ENCODE results near the gene CENPQ. TPM values are rescaled to one million over a fixed set of nuclear protein-coding genes. Genes with fewer than 3 reads are reported as not detected.
"Not testable (repeated sequence)": the region's sequence is repeated elsewhere in the genome, so short reads cannot be mapped to it uniquely, and the experiment has no call there.

Gene CENPQ
- total and polyA plus RNA-seq, 4 donors = 11.6 to 14.1 (median 13.1) TPM

GRCh38 chr6:49462071-49462470, 1.1 kb upstream of the CENPQ start:
- H3K9me3 ChIP-seq (ENCODE audit: control insufficient read depth, insufficient read depth, low read length) = no peaks in the 10 kb centered on the region
- H3K27ac ChIP-seq (ENCODE audit: low read depth, low read length) = no peak overlapping the region
- no peaks in the 10 kb centered on the region for H3K36me3 ChIP-seq (ENCODE audit: control insufficient read depth, insufficient read depth, low read length)
- peak overlapping the region; percentile 95 for H3K4me3 ChIP-seq (ENCODE audit: low read depth, low read length)
- WGBS (ENCODE audit: insufficient coverage) = 100% methylated on average over 1 of the region's 3 CpGs
- H3K27me3 ChIP-seq (ENCODE audit: control insufficient read depth, insufficient read depth, low read length) = no peaks in the 10 kb centered on the region
- no peak for DNase-seq (ENCODE audit: low read depth in 4 of 6, low spot score in 6 of 6)
- H3K4me1 ChIP-seq (ENCODE audit: control insufficient read depth, insufficient read depth, low read length) = no peaks in the 10 kb centered on the region

GRCh38 chr6:49462599-49462926, 607 bp upstream of the CENPQ start:
- DNase-seq (ENCODE audit: low read depth in 4 of 6, low spot score in 6 of 6) = no peak
- peak overlapping the region; percentile 95 for H3K4me3 ChIP-seq (ENCODE audit: low read depth, low read length)
- H3K4me1 ChIP-seq (ENCODE audit: control insufficient read depth, insufficient read depth, low read length) = no peaks in the 10 kb centered on the region
- peak overlapping the region; percentile 81 for H3K27ac ChIP-seq (ENCODE audit: low read depth, low read length)
- no peaks in the 10 kb centered on the region for H3K27me3 ChIP-seq (ENCODE audit: control insufficient read depth, insufficient read depth, low read length)
- H3K9me3 ChIP-seq (ENCODE audit: control insufficient read depth, insufficient read depth, low read length) = no peaks in the 10 kb centered on the region
- no peaks in the 10 kb centered on the region for H3K36me3 ChIP-seq (ENCODE audit: control insufficient read depth, insufficient read depth, low read length)
- 2% methylated on average over 6 of the region's 7 CpGs for WGBS (ENCODE audit: insufficient coverage)

DNA sequence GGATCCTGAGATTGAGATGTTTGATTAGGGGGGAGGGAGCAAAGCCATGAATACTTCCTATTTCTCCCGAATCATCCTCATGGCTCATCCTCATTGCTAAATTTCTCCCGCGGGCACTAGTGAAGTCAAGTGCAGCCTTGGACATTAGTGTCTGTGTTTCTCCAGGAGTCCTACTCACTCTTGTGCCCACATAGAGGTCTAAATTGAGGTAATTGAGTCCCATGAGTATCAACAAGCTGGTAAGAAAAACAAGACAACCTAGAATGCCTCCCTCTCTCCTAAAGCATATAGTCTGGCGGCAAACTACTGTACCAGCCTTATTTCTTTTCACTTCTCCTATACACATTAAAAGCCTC, 420 bp downstream of the CENPQ start:
- Histone ChIP-seq H3K27ac (ENCODE audit: low read depth, low read length) (peak overlapping the region; percentile 31), H3K4me3 (ENCODE audit: low read depth, low read length) (peak overlapping the region; percentile 95), H3K9me3 (ENCODE audit: control insufficient read depth, insufficient read depth, low read length) (no peaks in the 10 kb centered on the region), H3K27me3 (ENCODE audit: control insufficient read depth, insufficient read depth, low read length) (no peaks in the 10 kb centered on the region), H3K36me3 (ENCODE audit: control insufficient read depth, insufficient read depth, low read length) (no peaks in the 10 kb centered on the region), H3K4me1 (ENCODE audit: control insufficient read depth, insufficient read depth, low read length) (no peaks in the 10 kb centered on the region)
- 3% methylated on average over 3 of the region's 4 CpGs for WGBS (ENCODE audit: insufficient coverage)
- DNase-seq (ENCODE audit: low read depth in 4 of 6, low spot score in 6 of 6) = no peak

- 92% methylated on average over 1 of the region's 2 CpGs for WGBS (ENCODE audit: insufficient coverage)
- Histone ChIP-seq H3K4me3 (ENCODE audit: low read depth, low read length) (no peak overlapping the region), H3K4me1 (ENCODE audit: control insufficient read depth, insufficient read depth, low read length) (no peaks in the 10 kb centered on the region), H3K27me3 (ENCODE audit: control insufficient read depth, insufficient read depth, low read length) (no peaks in the 10 kb centered on the region), H3K9me3 (ENCODE audit: control insufficient read depth, insufficient read depth, low read length) (no peaks in the 10 kb centered on the region), H3K27ac (ENCODE audit: low read depth, low read length) (no peak overlapping the region), H3K36me3 (ENCODE audit: control insufficient read depth, insufficient read depth, low read length) (no peaks in the 10 kb centered on the region)
- no peak for DNase-seq (ENCODE audit: low read depth in 4 of 6, low spot score in 6 of 6)
Observed at GRCh38 chr6:49464691-49465090, 1.5 kb downstream of the CENPQ start.

GRCh38 chr6:49468042-49468441, 4.9 kb downstream of the CENPQ start:
- H3K27ac ChIP-seq (ENCODE audit: low read depth, low read length) = no peak overlapping the region
- no peaks in the 10 kb centered on the region for H3K36me3 ChIP-seq (ENCODE audit: control insufficient read depth, insufficient read depth, low read length)
- no peak overlapping the region for H3K4me3 ChIP-seq (ENCODE audit: low read depth, low read length)
- 99% methylated on average over 9 of the region's 9 CpGs for WGBS (ENCODE audit: insufficient coverage)
- H3K4me1 ChIP-seq (ENCODE audit: control insufficient read depth, insufficient read depth, low read length) = no peaks in the 10 kb centered on the region
- DNase-seq (ENCODE audit: low read depth in 4 of 6, low spot score in 6 of 6) = no peak
- no peaks in the 10 kb centered on the region for H3K9me3 ChIP-seq (ENCODE audit: control insufficient read depth, insufficient read depth, low read length)
- no peaks in the 10 kb centered on the region for H3K27me3 ChIP-seq (ENCODE audit: control insufficient read depth, insufficient read depth, low read length)

DNA sequence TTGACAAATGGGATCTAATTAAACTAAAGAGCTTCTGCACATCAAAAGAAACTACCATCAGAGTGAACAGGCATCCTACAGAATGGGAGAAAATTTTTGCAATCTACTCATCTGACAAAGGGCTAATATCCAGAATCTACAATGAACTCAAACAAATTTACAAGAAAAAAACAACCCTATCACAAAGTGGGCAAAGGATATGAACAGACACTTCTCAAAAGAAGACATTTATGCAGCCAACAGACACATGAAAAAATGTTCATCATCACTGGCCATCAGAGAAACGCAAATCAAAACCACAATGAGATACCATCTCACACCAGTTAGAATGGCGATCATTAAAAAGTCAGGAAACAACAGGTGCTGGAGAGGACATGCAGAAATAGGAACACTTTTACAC, 13.4 kb downstream of the CENPQ start:
- H3K27ac ChIP-seq (ENCODE audit: low read depth, low read length); DNase-seq (ENCODE audit: low read depth in 4 of 6, low spot score in 6 of 6); H3K4me3 ChIP-seq (ENCODE audit: low read depth, low read length); H3K36me3 ChIP-seq (ENCODE audit: control insufficient read depth, insufficient read depth, low read length); H3K27me3 ChIP-seq (ENCODE audit: control insufficient read depth, insufficient read depth, low read length); H3K4me1 ChIP-seq (ENCODE audit: control insufficient read depth, insufficient read depth, low read length); H3K9me3 ChIP-seq (ENCODE audit: control insufficient read depth, insufficient read depth, low read length): not testable (repeated sequence)
- WGBS (ENCODE audit: insufficient coverage) = no CpG with 5 or more reads among the region's 2 CpGs

DNA sequence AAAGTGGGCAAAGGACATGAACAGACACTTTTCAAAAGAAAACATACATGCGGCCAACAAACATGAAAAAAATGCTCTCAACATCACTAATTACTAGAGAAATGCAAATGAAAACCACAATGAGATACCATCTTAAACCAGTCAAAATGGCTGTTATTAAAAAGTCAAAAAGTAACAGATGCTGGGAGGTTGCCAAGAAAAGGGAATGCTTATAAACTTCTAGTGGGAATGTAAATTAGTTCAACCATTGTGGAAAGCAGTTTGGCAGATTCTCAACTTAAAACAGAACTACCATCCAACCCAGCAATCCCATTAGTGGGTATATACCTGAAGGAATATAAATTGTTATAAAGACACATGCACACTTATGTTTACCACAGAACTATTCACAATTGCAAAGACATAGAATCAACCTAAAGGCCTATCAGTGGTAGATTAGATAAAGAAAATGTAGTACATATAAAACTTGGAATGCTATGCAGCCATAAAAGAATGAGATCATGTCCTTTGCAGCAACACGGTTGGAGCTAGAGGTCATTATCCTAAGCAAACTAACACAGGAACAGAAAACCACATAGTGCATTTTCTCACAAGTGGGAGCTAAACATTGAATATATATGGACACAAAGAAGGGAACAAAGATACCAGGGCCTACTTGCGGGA, 16.3 kb downstream of the CENPQ start:
- WGBS (ENCODE audit: insufficient coverage) = no CpG with 5 or more reads among the region's 3 CpGs
- peaks cover 10% of the 10 kb centered on the region for H3K36me3 ChIP-seq (ENCODE audit: control insufficient read depth, insufficient read depth, low read length)
- H3K4me1 ChIP-seq (ENCODE audit: control insufficient read depth, insufficient read depth, low read length) = no peaks in the 10 kb centered on the region

DNA sequence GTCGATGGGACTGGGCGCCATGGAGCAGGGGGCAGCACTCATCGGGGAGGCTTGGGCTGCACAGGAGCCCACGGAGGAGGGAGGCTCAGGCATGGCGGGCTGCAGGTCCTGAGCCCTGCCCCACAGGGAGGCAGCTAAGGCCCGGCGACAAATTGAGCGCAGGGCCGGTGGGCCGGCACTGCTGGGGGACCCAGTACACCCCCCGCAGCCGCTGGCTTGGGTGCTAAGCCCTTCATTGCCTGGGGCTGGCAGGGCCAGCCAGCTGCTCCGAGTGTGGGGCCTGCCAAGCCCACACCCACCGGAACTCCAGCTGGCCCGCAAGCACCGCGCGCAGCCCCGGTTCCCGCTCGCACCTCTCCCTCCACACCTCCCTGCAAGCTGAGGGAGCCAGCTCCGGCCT, 18.7 kb downstream of the CENPQ start:
- not testable (repeated sequence) for DNase-seq (ENCODE audit: low read depth in 4 of 6, low spot score in 6 of 6); H3K9me3 ChIP-seq (ENCODE audit: control insufficient read depth, insufficient read depth, low read length); H3K4me3 ChIP-seq (ENCODE audit: low read depth, low read length); H3K36me3 ChIP-seq (ENCODE audit: control insufficient read depth, insufficient read depth, low read length); H3K4me1 ChIP-seq (ENCODE audit: control insufficient read depth, insufficient read depth, low read length); H3K27ac ChIP-seq (ENCODE audit: low read depth, low read length); H3K27me3 ChIP-seq (ENCODE audit: control insufficient read depth, insufficient read depth, low read length)
- 99% methylated on average over 14 of the region's 22 CpGs for WGBS (ENCODE audit: insufficient coverage)

More for the DNA sequence above, 16.3 kb downstream of the CENPQ start:
- no peak overlapping the region for H3K27ac ChIP-seq (ENCODE audit: low read depth, low read length)
- H3K9me3 ChIP-seq (ENCODE audit: control insufficient read depth, insufficient read depth, low read length) = no peaks in the 10 kb centered on the region
- DNase-seq (ENCODE audit: low read depth in 4 of 6, low spot score in 6 of 6) = no peak
- no peaks in the 10 kb centered on the region for H3K27me3 ChIP-seq (ENCODE audit: control insufficient read depth, insufficient read depth, low read length)
- no peak overlapping the region for H3K4me3 ChIP-seq (ENCODE audit: low read depth, low read length)

DNA sequence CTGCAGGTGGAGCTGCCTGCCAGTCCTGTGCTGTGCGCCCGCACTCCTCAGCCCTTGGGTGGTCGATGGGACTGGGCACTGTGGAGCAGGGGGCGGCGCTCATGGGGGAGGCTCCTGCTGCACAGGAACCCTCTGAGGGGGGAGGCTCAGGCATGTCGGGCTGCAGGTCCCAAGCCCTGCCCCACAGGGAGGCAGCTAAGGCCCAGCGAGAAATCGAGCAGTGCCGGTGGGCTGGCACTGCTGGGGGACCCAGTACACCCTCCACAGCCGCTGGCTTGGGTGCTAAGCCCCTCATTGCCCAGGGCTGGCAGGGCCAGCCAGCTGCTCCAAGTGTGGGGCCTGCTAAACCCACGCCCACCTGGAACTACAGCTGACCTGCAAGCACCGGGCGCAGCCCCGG, 20.2 kb downstream of the CENPQ start:
- not testable (repeated sequence) for H3K9me3 ChIP-seq (ENCODE audit: control insufficient read depth, insufficient read depth, low read length); H3K4me1 ChIP-seq (ENCODE audit: control insufficient read depth, insufficient read depth, low read length); DNase-seq (ENCODE audit: low read depth in 4 of 6, low spot score in 6 of 6); H3K27me3 ChIP-seq (ENCODE audit: control insufficient read depth, insufficient read depth, low read length); H3K36me3 ChIP-seq (ENCODE audit: control insufficient read depth, insufficient read depth, low read length); H3K4me3 ChIP-seq (ENCODE audit: low read depth, low read length); H3K27ac ChIP-seq (ENCODE audit: low read depth, low read length)
- WGBS (ENCODE audit: insufficient coverage) = 89% methylated on average over 11 of the region's 14 CpGs

DNA sequence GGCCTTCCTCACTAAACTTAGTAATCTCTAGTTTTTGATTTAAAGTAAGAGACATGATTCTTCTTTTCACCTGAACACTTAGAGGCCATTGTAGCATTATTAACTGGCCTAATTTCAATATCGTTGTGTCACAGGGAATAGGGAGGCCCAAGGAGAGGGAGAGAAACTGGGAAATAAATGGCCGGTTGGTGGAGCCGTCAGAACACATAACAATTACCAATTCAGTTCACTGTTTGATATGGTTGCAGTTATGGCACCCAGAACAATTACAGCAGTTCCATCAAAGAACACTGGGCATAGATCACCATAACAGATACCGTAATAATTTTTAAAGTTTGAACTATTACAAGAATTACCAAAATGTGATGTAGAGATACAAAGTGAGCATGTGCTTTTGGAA, 27.5 kb downstream of the CENPQ start:
- Histone ChIP-seq H3K9me3 (ENCODE audit: control insufficient read depth, insufficient read depth, low read length) (no peaks in the 10 kb centered on the region), H3K27ac (ENCODE audit: low read depth, low read length) (no peak overlapping the region), H3K4me1 (ENCODE audit: control insufficient read depth, insufficient read depth, low read length) (no peaks in the 10 kb centered on the region), H3K27me3 (ENCODE audit: control insufficient read depth, insufficient read depth, low read length) (no peaks in the 10 kb centered on the region), H3K4me3 (ENCODE audit: low read depth, low read length) (no peak overlapping the region), H3K36me3 (ENCODE audit: control insufficient read depth, insufficient read depth, low read length) (peaks cover 3% of the 10 kb centered on the region)
- DNase-seq (ENCODE audit: low read depth in 4 of 6, low spot score in 6 of 6) = no peak
- WGBS (ENCODE audit: insufficient coverage) = no CpG with 5 or more reads among the region's 4 CpGs

All from spinal cord (tissue), 10 donors.